Stimulated activated CD8-positive, alpha-beta memory T cell treated with anti-CD3 and anti-CD28 coated beads, Interleukin-2, amount 100 ng/mL, for 1 hour (primary cell): ENCODE results near the gene SHISA9.

ENCODE experiments used
- DNase-seq, 2 donors: peaks; one replicate each; pipeline ENCODE4 v3.0.0-alpha.2; 2020; ENCODE audit warnings: low read depth in 2 of 2

Gene SHISA9

DNA sequence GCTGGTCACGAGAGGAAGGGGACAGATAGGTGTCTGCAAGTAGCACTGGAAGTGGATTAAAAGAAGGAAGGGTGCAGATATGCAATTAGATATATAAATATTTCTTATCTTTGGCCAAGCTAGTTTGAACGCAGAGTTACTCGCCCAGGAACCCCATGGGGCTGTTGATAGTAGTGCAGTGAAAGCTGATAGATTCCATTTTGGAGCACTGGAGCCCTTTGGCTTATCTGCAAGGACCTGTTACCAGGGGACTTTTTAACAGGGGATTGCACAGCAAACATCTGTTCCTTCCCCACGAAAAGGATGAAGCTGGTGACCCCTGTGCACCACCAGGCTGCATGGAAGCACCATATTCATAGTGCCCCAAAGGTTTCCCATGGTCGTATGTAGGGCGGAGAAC lies 218.7 kb downstream of the SHISA9 start:
- DNase-seq = no peak

DNA sequence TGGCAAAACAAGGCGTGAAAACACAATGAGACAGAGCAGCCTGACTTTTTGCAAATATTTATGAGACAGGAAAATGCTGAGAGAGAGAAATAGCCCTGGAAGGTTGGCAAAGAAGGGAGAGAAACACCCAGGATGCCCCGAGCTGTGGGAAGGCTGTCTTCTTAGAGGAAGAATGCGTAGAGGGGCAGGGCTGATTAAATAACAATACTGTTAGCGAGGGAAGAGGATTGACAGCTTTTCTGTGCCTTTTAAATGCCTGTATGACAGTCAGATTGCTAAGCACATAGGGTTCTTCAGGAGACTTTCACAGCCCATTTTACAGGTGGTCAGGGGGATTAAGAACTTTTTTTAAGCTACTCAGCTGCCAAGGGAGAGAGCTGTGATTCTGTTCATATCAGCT lies 219.2 kb downstream of the SHISA9 start:
- no peak for DNase-seq

- DNase-seq = no peak
These were observed 222.6 kb downstream of the SHISA9 start for GRCh38 chr16:13123991-13124390.

- DNase-seq = no peak
These were observed 225.7 kb downstream of the SHISA9 start for GRCh38 chr16:13127144-13127543.

DNA sequence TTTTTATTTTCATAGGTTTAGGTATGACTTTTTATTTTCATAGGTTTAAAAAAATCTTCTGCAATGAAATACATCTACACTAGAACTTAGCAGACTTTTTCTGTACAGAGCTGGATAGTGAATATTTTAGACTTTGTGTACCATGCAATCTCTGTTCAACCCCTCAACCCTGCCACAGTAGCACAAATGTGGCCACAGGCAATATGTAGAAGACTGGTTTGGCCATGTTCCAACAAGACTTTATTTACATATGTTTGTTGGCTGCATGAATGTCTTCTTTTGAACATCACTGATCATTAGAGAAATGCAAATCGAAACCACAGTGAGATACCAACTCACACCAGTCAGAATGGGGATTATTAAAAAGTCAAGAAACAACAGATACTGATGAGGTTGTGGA lies 229.2 kb downstream of the SHISA9 start:
- no peak for DNase-seq

DNA sequence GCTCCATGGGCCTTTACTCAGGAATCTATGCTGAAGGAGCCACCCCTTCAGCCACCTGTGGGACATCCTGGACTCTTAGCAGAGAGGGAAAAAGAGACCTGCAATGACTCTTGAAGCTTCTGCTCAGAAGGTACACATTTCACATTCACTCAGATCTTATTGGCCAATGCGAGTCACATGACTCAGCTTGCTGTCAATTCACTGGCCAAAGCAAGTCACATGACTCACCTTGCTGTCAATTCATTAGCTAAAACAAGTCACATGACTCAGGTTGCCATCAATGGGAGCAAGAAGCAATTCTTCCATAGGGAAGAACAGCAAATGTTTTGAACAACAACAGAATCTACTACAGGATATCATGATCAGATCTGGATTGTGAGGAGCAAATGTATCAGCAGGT lies 233.4 kb downstream of the SHISA9 start:
- no peak for DNase-seq

DNA sequence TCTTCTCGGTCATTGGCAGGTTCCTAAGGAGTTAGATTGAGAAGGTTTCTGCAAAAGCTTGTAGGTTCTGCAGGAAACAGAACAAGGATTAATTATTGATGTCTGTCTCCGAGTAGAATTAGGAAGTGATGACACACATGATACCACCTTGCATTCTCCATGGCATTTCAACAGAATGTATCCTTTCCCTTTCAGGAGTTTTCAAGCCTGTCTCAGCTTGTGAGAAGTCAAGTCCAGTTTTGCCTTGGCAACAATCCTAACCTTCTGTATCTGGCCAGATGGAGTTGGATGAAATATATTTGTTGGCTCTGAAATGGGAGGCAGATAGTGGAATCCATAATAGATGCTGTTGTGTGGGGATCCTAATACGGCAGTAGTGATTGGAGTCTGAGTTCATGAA lies 235.5 kb downstream of the SHISA9 start:
- no peak for DNase-seq

DNA sequence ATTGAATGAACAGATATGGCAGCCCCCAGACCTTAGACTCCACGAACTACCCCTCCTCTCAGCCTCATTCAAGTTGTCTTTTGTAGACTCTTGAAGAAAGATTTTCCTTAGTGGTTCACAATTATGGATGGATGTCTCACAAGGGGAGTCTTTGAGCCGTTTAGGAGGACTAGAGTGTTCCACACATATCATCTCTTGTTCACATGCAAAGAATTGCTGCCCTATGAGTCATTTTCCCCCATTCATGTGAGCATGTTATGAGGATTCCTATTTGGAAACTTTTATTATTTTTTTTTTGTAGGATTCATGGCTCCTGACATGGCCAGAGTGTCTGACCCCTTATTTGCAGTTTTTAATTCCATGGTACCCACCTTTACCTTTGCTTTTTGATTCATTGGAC lies 237.1 kb downstream of the SHISA9 start:
- DNase-seq = no peak

GRCh38 chr16:13139661-13140241 lies 238.4 kb downstream of the SHISA9 start:
- DNase-seq = no peak

DNA sequence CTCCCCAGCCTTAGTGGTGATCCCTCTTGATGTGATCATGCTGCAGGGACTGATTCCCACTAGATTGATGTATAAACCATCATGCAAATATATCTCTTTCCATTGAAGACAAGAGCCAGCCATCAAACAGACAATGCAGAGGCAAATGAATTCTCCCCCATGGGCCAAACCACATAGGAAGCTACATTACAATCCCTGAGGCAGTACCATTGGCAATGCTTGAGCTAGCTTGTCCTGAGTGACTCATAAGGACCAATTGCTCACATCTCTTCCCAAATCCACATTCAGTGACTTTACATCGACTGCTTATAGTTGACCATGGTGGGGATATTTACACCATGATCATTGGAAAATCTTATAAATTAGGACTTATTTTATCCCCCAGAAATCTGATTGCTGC lies 242.2 kb downstream of the SHISA9 start:
- DNase-seq = no peak

GRCh38 chr16:13146829-13147228 lies 245.4 kb downstream of the SHISA9 start:
- DNase-seq = no peak

DNA sequence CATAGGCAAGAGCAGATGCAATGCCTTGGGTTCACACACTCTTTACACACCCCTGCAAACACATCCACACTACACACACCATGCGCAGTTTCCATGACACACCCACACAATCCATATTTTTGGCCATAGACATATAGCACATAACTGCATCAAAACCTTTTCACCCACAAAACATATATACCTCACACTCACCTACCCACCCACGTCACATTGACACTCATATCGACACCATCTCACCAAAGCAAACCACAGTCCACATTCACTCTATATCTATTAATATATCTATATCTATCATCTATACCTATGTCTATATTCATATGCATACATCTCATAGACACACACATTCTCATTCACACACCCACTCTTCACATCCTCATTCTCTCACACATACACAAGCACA lies 246.9 kb downstream of the SHISA9 start:
- no peak for DNase-seq

- DNase-seq = no peak
These were observed 247.4 kb downstream of the SHISA9 start for GRCh38 chr16:13148836-13149235.

GRCh38 chr16:13150181-13150885 lies 248.9 kb downstream of the SHISA9 start:
- DNase-seq = no peak

- DNase-seq = no peak
These were observed 252.3 kb downstream of the SHISA9 start for GRCh38 chr16:13153696-13154095.

GRCh38 chr16:13154799-13155198 lies 253.4 kb downstream of the SHISA9 start:
- DNase-seq = no peak

- DNase-seq = no peak
These were observed 254.0 kb downstream of the SHISA9 start for GRCh38 chr16:13155377-13155776.

GRCh38 chr16:13155780-13156179 lies 254.4 kb downstream of the SHISA9 start:
- DNase-seq = no peak

DNA sequence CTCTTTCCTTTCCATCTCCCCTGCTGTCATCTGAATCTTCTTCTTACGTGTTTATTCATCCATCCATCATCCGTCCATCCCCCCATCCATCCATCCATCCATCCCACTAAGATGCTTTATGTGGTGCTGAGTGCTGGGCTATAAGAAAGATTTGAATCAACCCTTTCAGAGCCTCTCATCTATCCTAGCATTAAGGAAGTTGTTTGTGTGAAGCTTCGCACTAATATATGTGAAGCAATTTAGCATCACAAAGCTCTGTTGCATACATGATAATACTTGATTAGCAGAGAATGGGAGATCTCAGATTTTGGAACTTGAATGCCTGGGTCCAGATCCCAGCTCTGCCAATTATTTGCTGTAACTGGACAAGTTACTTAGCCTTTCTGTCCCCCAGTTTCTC lies 255.7 kb downstream of the SHISA9 start:
- DNase-seq = no peak

GRCh38 chr16:13158427-13158826 lies 257.0 kb downstream of the SHISA9 start:
- no peak for DNase-seq

GRCh38 chr16:13165024-13165423 lies 263.6 kb downstream of the SHISA9 start:
- DNase-seq = no peak

DNA sequence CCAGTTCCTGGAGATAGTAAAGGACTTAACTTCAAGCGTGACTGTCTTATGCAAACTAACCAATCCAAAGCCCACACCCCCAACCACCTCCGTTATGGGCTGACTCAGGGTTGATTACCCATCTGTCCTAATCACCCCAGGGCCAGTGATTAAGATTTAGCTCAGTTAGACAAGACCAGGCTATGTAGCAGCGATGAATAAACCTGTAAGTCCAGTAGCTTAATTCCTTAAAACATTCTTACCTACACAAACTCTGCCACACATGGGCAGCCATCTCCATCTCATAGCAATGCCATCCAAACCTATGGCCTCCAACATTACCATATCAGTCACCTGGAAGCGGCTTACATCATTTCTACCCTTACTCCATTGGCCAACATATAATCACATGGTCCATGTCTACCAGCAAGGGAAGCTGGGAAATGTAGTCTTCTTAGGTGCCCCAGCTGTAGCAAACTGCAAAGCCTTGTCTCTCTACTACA lies 266.7 kb downstream of the SHISA9 start:
- DNase-seq = no peak

DNA sequence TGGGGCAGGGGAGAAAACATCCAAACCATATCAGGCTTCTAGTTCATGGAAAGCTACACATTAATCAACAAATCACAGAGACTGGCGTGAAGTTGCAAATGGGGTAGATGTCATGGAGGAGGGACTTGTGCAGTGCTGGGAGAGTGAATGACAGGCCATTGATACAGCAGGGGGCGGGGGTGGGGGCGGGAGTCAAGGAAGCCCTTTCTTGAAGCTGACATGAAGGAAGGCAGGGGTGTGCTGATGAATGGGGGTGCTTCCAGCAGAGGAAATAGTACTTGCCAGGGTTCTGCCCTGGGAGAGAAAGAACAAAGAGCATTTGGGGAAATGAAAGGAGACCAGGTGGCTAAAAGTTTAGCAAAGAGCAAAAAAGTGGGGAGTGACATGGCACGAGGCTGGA lies 269.9 kb downstream of the SHISA9 start:
- no peak for DNase-seq

DNA sequence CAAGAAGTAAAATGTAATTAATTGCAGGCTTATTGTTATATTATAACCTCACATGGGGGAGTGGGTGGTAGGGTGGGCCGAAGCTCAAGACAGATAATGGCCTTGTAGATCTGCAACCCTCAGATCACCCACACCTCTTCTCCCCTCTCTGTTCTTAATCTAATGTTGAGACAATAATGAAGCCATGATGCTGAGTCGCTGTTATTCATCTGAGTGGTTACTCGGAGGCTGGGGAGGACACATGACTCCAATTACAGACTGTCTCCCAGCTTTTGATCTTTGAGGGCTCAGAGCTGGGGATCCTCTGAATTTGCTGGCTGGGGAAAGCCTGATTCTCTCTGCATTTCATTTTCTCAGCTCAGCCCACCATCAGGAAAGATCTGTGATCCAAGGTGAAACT lies 275.3 kb downstream of the SHISA9 start:
- no peak for DNase-seq
